HG03460 (cell line): ENCODE data around the gene CELA3A.
"Not testable (repeated sequence)": the region's sequence is repeated elsewhere in the genome, so short reads cannot be mapped to it uniquely, and the experiment has no call there.

Experiments
- ATAC-seq: cut with Tn5 transposase; IDR thresholded peaks from one replicate; pipeline ENCODE4 v1.9.1; 2021; ENCODE audit not compliant: unreplicated experiment

Gene CELA3A

DNA sequence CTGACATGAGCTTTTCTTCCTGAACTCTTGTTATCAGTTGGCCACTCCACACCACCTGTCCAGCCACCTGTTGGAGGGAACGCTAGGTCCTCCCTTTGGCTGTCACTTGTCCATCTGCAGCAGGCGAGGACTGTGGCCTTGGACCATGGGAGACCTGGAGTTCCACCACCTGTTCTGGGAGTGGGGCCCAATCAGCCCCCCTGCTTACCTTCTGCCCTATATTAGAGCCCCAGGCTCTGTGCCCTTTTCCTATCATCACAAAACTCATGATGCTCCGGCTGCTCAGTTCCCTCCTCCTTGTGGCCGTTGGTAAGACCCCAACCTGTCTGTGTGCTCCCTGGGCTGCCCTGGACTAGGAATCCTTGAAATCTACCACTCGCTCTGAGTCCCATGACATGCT lies at the start of gene CELA3A:
Gene CELA3A (plus strand): TSS at position 249 of the 400 bp plus-strand sequence. CDS start 18 bp downstream, at position 267.
- no peak for ATAC-seq

DNA sequence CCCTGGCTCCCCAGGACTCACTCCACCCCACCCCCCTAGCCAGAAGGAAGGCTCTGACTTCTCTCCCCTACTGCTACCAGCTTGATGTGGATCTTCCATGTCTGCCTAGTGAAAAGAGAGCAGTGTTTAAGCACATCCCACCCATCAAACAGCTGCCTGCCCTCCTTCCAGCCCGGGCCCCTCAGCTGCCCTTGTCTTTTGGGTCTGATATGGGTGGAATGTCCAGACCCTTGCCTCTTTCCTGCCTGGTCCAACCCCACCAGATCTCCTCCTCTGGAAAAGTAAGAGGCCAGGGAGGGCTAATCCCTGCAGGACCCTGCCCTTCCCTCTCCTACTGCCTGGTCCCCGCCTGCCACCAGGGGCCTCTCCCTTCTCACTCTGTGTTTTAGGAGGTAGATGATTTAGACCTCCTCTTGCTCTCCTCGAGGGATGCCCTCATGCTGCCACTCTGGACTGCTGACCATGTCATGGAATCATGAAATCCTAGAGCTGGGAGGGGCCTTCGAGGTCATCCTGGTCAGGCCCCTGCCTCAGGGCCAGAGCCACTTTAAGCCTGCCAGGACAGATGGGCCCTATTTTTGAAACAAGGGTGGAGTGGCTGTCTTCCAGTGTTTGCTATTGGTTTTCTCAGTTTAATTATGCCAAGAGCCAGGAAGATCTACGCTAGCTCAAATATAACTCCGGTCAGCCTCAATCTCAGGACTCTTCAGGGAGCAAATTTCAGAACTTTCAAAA lies 48.5 kb upstream of the CELA3A start:
- no peak for ATAC-seq

DNA sequence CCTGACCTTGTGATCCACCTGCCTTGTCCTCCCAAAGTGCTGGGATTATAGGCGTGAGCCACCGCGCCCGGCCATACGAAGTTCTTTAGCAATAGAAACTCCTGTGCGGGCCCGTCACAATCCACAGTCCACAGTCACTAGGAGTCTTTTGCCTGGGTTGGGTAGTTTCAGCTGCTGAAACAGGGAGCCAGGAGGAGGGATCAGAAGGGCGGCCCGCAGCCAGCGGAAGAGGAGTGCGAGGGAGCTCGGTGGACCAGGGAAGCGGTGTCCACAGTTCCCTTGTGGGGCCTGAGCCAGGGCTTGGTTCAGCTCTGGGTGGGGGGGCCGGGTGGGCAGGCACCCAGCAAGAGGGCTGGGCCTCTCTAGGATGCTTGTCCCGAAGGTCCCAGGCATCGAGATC lies 46.4 kb upstream of the CELA3A start:
- no peak for ATAC-seq

DNA sequence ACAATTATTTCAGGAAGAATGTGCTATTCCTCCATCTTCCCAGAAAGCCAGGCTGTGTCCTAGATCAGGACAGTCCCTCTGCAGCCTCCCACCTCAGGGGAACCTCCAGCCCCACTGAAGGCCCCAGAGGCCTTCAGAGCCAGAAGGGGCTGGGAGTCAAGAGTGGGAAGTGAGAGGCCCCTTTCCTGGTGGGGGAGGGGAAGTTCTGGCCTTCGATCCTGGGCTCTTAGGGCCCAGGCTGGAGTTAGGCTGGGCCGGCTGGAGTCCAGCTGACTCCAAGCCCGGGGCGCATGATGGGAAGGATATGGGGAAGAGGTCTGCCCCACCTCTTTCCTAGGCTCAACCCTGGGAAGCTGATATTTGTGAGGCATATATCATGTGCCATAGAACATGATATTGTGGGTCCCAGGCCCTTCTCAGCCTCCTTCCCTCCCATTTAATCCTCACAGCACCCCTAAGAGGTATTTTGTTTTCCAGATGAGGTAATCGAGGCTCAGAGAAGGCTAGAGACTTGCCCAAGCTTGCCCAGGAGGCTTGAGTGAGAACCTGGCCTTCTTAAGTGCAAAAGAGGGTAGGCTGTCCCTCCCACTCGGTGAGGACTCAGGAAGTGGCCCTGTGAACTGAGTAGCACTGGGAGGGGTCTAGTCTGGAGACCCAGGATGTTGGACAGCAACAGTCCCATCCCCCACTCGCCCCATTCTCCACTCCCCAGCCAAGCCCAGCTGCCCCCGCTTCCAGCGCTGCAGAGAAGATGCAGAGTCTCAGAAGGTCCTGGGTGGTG lies 45.8 kb upstream of the CELA3A start:
- no peak for ATAC-seq

DNA sequence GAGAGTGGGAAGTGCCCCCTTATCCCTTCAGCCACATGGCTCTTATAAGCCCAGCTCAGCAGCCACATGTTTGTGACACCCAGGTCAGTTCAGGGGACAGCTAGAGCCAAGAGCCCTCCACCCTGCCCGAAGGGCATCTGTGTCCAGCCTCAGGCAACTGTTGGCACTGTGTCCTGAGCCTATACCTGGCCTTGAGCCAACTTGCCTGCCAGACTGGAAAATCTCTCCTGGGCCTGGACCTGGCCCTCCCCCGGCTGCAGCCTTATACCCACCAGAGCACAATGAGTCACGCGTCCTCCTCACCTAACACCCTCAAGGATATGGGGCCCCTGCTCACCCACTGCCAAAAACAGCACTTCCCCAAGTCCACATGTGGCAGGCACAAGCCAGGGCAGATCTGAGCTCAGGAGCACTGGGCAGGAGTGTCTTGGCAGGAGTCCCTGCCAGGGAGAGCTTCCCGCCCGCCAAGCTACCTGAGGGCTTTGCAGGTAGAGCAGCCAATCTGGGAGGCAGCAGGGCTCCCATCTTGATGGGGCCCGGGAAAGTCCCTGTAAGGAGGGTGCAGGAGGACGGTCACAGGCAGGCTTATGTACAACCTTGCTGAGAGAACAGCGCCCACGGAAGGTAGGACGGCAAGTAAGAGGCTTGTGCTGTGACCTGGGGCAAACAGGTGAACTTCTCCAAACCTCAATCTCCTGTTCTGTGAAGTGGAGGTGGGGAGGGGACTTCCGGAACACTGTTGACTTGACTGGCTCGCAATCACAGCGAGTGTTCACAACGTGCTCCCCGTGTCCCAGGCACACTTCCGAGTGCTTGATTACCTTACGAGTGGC lies 44.5 kb upstream of the CELA3A start:
- no peak for ATAC-seq

GRCh38 chr1:21961337-21961736 lies 40.1 kb upstream of the CELA3A start:
- no peak for ATAC-seq

DNA sequence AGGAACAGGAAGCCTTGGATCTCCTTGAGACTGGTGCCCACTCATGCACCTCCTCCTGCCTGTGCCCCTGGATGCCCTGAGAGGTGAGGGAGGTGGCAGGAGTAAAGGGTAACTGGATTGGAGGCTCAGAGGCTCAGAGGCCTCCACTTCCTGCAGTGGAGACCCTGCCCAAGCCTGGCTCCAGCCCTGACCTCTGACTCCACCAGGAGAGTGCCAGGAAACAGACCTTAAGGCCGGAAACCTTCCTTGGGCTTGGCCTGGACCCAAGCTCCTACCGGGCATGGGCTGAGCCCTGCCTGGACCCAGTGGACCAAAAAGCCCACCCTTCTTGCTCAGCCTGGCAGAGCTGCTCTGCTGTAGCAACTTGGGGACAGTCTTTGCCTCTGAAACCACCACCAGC lies 39.7 kb upstream of the CELA3A start:
- ATAC-seq, result no peak

DNA sequence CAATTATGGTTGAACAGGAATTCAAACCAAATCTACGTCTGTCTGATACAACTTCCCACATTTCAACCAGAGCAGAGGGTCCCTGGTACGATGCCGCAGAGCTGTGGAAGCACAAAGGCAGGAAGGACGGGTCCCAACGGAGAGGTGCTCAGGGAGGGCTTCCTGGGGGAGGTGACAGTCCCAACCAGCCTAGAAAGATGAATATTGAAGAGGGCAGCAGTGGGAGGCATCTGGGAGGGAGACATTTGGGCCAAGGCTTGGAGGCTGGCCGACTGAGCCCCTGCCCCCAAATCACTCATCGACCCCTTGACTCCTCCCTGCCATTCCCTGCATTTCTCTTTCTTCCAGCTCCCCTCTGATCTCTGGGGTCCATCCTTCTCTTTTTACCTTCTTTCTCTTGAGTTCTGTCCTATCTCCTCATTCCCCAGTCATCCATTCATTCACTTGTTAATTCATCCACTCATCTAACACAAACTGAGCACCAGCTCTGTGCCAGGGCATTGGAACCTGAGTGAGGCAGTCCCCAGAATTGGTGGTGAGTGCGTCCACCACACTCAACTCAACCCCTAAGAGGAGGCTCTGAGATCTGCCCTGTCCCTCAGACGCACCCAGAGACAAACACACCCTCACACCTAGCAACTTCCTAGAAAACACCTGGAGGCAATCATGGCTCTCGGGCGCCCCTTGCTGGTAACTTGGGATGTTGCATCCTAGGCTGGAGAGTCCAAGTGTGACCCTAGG lies 37.8 kb upstream of the CELA3A start:
- ATAC-seq, result no peak

- no peak for ATAC-seq
Observed at GRCh38 chr1:21966247-21967000, 35.0 kb upstream of the CELA3A start.

GRCh38 chr1:21967216-21967615 lies 34.2 kb upstream of the CELA3A start:
- not testable (repeated sequence) for ATAC-seq

DNA sequence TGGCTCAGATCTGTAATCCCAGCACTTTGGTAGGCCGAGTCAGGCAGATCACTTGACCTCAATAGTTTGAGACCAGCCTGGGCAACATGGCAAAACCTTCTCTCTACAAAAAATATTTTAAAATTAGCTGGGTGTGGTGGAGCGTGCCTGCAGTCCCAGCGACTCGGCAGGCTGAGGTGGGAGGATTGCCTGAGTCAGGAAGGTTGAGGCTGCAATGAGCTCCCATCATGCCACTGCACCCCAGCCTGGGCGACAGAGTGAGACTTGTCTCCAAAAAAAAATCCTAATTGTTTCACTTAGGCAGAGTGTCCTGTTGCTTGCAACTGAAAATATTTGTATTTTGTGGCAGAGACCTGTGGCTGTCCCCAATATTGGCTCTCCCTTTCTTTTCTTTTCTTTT lies 32.4 kb upstream of the CELA3A start:
- not testable (repeated sequence) for ATAC-seq

DNA sequence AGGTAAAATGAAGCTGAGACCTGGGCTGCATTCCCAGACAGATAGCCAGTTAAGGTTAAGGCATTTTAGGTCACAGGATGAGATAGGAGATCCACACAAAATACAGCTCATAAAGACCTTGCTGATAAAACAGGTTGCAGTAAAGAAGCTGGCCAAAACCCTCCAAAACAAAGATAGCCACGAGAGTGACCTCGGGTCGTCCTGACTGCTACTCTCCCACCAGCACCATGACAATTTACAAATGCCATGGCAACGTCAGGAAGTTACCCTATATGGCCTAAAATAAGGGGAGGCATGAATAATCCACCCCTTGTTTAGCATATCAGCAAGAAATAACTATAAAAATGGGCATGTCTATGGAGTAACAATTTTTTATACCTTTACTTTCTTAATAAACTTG lies 30.9 kb upstream of the CELA3A start:
- ATAC-seq, result not testable (repeated sequence)

- ATAC-seq, result not testable (repeated sequence)
Observed at GRCh38 chr1:21972973-21973441, 28.4 kb upstream of the CELA3A start.

GRCh38 chr1:21973948-21974347 lies 27.5 kb upstream of the CELA3A start:
- ATAC-seq, result not testable (repeated sequence)

GRCh38 chr1:21974699-21975098 lies 26.8 kb upstream of the CELA3A start:
- not testable (repeated sequence) for ATAC-seq

- ATAC-seq, result not testable (repeated sequence)
Observed at GRCh38 chr1:21975296-21975695, 26.2 kb upstream of the CELA3A start.

DNA sequence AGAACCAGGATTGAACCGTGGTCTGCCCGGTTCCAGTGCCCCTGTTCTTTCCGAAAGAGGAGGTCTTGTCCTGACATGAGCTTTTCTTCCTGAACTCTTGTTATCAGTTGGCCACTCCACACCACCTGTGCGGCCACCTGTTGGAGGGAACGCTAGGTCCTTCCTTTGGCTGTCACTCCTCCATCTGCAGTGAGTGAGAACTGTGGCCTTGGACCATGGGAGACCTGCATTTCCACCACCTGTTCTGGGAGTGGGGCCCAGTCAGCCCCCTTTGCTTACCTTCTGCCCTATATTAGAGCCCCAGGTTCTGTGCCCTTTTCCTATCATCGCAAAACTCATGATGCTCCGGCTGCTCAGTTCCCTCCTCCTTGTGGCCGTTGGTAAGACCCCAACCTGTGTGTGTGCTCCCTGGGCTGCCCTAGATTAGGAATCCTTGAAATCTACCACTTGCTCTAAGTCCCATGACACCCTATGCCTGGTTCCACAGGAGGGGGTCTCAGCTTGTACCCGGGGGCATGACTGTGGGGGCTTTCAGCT lies 24.7 kb upstream of the CELA3A start, which contains the start of gene CELA3B:
Gene CELA3B (plus strand): TSS at position 320 of the 537 bp plus-strand sequence. CDS start 18 bp downstream, at position 338.
- not testable (repeated sequence) for ATAC-seq

DNA sequence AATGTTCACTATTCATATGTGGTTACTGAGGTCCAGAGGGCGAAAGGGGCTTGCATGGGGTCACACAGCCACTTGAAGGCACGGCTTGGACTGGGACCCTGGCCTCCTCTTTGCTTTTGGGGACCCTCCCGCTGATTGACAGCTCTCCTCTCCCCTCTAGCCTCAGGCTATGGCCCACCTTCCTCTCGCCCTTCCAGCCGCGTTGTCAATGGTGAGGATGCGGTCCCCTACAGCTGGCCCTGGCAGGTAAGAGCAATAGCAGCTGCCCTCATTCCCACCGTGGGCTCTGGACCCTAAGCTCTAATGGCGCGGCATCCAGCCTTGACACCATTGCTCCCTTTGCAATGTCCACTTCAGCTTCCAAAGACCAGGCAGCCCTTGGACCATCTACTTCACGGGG lies 23.2 kb upstream of the CELA3A start:
- not testable (repeated sequence) for ATAC-seq

GRCh38 chr1:21980515-21981220 lies 20.8 kb upstream of the CELA3A start:
- not testable (repeated sequence) for ATAC-seq
